HL-60/S4 treated with phorbol 12-myristate 13-acetate at 8.2 ng/mL for 4 days and 3 days (cell line): ENCODE results near the gene MYADML2.
"Not testable (repeated sequence)": the region's sequence is repeated elsewhere in the genome, so short reads cannot be mapped to it uniquely, and the experiment has no call there.

Experiments used
- in situ Hi-C: fragments of 300-500 bp; cut with MboI; formaldehyde crosslinking; loops from 2 replicates; pipeline ENCODE4 v1.15.0; 2022; ENCODE audit warnings: low sequenced_read_pairs

Gene MYADML2, protein sequence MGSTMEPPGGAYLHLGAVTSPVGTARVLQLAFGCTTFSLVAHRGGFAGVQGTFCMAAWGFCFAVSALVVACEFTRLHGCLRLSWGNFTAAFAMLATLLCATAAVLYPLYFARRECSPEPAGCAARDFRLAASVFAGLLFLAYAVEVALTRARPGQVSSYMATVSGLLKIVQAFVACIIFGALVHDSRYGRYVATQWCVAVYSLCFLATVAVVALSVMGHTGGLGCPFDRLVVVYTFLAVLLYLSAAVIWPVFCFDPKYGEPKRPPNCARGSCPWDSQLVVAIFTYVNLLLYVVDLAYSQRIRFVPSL

DNA sequence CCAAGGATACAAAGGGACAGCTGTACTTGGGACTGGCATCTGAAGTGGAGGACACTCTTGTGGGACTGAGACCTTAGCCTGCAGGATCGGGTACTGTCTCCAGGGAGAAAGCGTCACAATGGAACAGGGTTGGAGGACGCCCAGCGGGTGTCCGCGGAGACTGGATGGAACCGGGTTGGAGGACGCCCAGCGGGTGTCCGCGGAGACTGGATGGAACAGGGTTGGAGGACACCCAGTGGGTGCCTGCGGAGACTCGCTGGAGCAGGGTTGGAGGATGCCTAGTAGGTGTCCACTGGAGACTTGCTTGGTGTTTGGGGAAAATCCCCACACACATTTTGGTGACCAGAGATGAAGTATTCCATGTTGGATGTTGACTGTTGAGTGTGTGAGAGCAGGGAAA lies at the start of gene MYADML2:
Gene MYADML2, minus strand, starts transcription at position 45 of the 400 bp plus-strand sequence. CDS start 5,492 bp downstream, outside the sequence.
- in situ Hi-C loops = no loop called here

DNA sequence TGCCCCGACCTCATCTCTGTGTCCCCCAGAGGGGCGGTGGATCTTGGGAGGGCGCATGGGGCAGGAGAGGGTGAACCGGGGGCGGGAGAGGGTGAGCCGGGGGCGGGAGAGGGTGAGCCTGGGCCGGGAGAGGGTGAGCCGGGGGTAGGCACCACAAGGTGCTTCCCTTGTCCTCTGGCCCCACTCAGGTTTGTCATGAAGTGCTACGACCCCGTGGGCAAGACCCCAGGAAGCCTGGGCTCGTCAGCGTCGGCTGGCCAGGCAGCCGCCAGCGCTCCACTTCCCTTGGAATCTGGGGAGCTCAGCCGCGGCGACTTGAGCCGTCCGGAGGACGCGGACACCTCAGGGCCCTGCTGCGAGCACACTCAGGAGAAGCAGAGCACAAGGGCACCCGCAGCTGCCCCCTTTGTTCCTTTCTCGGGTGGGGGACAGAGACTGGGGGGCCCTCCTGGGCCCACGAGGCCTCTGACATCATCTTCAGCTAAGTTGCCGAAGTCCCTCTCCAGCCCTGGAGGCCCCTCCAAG lies 49.3 kb upstream of the MYADML2 start:
- in situ Hi-C loops = no loop called here

DNA sequence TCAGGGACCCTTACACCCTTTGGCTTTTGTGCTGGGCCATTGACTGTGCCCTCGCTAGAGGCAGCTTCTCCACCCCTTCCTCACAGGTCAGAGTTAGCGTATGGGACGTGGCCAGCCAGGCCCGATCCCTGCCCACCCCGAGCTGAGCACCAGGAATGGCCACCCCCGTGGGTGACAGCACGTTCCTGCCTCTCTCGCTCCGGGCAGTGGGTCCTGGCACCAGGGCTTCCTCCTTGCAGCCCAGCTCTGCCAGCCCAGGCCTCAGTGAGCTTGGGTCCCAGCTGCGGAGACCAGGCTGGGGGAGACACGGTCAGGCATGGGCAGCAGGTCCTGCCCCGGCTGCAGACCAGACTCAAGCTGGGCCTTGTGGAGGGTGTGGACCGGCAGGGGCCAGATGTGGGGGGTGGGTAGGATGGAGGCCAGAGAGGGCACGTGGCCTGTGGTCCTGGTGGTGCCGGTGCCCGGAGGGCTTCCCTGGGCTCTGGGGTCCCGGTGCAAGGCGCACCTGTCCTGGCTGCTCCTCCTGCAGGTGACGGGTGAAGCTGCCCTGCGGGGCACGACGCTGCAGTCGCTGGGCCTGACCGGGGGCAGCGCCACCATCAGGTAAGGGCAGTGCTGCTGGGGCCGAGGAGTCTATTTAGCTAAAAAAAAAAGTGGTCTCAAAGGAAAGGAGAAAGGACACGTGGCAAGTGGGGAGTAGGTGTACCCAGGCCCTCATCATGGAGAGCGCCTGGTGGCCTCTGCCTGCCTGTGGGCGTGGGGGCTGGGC lies 48.6 kb upstream of the MYADML2 start:
- in situ Hi-C loops = no loop called here

DNA sequence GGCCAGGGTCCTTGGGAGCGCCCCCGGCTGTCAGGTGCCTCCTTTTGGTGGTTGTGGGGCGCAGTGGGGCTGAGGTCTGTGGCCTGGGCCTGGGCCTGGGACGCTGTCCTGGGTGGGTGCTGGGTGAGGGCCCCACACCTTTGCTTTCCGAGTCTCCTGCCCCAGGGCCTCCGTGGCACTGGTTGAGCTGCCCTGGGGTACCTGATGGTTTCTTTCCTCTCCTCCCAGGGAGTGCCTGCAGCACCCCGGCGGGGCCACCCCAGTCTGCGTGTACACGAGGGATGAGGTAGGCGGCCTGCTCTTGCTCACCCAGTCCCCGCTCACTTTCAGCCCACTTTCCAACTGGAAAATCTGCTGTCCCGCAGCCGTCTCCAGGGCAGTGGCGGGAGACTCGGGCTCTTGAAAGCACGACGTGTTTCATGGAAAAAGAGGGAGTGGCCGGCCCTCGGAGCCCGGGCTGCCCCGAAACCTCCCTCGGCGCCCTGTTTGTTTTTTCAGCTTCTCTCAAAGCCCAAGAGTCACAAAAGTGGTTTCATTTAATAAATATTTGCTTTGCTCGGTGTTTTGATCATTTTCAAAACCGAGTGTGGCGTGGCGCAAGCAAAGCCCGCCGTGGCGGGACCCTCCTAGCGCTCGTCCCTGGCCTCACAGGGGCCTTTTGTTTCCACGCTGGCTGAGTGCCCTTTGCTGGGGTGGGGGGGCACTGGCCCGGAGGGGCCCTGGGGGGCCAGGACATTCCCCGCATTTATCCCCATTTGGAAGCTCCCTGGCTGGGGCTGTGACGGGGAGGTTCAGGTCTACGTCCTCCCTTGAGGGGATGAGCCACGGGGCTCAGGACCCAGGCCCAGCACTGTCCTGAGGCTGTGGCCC lies 47.8 kb upstream of the MYADML2 start:
- in situ Hi-C loops = no loop called here

DNA sequence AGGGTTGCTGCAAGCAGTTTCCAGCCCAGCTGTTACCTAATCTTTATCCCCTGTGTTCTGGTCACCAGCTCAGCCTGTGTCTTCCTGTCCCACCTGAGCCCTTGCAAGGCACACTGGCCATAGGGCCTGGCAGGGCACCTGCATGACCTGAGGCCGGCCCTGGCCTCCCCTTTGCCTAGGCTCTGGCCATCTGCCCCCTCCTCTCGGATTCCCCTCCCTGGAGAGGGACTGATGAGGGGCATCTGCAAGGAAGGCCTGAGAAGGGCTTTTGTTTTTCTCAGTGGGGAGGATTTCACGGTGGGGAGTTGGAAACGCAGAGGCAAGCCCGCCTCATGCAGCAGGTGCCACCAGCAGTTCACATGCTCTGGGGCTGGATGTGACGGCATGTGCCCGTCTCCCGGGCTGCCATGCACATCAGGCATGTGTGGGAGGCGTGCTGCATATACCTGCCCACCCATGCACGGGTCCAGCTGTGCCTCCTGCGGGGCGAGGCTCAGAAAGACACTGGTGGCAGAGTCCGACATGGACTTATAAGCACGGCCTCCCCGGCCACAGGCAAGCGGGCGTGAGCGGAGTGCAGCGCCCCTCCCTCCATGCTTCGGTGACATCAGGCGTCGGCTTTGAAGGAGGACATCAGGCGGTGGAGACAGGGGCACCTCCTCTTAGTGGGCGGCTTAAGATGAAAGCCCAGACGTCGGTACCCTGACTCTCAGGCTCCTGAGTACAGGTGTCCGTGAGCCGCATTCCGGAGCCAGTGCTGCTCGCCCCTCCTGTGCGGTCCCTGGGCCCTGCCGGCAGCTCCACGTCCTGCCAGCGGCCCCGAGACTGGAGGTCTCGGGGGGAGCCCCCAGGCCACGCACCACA lies 46.9 kb upstream of the MYADML2 start:
- in situ Hi-C loops = no loop called here

DNA sequence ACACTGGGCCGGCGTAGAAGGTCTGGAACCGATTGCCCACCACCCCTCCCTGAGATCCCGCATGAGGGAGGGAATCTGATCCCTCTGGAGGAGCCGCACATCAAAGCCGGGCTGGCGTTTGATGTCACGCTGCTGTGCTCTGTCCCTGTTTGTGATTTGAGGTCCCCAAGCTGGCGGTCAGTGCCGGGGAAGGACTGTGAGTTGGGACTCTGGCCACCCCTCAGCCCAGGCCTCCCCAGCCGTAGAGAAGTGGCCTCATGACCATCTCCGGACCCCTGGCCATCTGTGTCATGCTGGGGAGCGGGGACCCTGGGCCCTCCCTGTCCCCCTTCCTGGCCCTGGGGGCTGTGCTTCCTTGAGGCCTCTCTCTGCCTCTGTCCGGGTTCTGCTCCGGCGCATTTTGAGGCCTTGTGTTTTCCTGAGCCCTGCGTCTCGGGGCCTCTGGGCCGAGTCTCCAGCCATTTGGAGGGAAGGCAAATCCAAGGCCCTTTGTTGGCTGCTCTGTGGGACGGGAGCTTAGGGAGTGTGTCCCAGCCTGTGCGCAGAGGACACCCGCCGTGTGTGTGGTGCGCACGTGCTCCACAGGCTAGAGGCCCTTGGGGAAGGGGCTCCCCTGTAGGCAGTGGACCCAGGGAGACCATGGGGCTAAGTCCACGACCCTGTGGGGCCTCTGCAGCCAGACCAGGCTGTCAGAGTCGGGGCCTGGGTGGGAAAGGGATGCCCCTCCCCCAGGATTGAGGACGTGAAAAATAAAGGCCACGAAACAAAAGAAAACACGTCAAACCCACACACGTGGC lies 45.5 kb upstream of the MYADML2 start:
- in situ Hi-C loops = no loop called here

DNA sequence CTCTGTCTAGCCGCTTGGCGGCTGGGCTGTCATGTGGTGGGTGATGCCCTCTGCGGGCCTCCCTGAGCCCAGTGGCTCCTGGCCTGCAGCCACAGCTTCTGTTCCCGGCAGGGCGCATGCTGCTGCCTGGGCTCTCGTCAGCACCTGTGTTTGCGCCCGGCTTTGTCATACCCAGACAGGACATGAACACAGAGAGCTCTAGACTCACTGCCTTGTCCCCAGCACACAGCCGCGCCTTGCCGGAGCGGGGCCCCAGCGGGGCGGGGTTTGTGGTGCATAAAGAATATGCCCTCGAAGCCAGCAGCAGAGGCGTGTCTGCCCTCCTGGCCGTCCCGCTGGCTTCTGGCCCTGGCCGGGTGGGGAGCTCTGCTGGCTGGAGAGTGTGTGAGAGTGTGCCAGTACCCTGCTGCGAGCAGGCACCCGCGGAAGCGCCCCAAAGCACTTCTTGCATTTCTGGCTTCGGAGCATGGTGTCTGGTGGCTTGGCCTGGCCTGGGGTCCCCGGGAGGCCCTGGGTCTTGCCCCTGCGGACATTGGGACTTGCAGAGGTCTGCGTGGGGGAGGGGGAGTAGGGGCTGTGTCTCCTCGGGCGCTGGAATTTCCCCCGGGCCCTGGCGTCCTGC lies 44.8 kb upstream of the MYADML2 start:
- in situ Hi-C loops = no loop called here

DNA sequence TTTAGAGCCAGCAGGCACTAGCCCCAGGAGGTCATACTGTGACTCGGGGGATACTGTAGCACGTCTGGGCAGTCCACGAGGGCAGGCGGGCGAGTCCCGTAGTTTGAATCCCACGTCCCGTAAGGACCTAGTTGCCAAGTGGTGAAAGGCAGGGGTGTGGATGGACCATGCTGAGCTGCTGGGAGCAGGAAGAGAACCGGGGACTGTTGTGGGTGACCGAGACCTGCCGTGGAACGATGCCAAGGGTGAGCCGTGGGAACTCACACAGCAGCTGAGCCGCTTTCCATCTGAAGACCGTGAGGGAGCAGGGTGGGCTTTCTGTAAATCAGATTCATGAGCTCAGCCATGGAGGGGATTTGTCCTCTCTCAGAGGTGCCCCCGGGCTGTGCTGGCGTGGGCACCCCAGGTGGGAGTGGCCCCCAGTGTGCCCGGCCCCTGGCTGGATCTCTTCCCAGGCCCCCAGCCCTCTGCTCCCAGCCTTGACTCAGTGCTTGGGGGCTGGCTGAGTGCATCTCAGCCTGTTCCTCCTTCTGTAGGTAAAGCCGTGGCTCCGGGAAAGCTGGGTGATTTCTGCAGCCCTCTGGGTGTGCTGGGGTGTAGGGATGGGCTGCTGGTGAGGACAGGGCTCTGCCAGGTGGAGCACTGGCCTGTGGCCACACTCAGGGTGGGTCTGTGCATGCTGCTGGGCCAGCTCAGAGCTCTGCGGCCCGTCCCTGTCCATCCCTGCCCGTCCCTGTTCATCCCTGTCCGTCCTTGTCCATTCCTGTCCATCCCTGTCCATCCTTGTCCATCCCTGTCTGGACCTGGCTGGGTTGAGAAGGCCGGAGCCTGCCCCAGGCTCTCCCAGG lies 44.0 kb upstream of the MYADML2 start:
- in situ Hi-C loops = no loop called here

DNA sequence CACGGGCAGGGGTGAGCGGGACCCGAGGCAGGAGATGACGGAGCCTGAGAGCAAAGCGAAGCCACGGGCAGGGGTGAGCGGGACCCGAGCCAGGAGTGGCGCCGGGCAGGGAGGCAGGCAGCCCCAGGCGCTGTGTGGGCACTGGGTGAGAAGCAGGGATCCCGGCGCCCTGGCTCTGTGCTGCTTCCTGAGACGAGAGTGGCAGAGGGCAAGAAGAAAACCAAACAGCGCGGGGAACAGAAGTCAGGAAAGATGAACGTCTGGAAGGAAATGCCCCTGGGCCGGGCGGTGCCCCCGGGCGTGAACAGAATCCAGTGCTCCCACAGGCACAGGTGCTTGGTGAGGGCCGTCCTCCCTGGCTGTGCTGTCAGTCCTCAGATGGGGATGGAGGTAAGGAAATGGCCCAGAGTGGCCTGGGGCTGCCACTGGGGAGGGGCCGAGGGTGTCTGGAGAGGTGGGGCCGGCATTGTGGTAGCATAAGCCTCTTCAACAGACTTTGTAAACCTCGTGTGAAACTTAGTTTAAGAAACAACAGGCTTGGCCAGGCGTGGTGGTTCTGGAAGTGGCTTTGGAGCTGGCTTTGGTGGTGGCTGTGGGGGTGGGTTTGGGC lies 40.2 kb upstream of the MYADML2 start:
- in situ Hi-C loops = no loop called here

DNA sequence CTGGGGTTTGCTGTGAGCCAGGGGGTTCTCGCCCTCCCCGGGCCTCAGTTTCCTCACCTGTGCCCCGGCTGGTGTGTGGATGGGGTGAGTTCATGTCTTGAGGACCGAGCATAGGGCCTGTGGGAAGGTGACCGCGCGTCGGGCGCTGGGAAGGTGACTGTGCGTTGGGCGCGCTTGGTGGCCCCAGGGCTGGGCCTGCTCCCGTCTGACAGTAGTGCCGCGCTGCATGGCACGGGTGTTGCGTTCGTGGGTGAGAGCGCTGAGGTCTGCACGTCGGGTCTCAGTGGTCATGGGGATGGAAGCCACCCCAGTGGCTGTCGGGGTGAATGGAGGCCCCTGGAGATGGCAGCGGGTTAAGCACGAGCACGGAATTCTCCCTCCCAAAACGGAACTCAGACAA lies 39.6 kb upstream of the MYADML2 start:
- in situ Hi-C loops = no loop called here

DNA sequence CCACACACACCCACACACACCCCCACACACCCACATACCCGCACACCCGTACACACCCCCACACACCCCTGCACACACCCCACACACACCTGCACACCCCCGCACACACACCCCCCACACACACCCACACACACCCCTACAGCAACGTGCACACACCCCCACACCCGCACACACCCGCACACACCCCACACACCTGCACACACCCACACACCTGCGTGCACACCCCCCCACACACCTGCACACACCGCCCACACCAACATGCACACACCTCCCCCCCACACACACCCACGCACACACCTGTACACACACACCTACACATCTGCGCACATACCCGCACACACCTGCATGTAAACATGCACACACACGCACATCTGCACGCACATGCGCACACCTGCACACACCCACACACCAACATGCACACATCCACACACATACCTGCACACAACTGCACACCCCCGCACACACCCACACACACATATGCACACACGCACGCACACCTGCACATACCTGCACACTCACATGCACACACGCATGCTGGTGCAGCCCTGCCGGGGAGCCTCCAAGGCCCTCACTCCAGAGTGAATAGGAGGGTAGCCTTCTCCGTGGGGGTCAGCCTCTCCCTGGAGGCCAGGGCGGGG lies 37.9 kb upstream of the MYADML2 start:
- in situ Hi-C loops = no loop called here

DNA sequence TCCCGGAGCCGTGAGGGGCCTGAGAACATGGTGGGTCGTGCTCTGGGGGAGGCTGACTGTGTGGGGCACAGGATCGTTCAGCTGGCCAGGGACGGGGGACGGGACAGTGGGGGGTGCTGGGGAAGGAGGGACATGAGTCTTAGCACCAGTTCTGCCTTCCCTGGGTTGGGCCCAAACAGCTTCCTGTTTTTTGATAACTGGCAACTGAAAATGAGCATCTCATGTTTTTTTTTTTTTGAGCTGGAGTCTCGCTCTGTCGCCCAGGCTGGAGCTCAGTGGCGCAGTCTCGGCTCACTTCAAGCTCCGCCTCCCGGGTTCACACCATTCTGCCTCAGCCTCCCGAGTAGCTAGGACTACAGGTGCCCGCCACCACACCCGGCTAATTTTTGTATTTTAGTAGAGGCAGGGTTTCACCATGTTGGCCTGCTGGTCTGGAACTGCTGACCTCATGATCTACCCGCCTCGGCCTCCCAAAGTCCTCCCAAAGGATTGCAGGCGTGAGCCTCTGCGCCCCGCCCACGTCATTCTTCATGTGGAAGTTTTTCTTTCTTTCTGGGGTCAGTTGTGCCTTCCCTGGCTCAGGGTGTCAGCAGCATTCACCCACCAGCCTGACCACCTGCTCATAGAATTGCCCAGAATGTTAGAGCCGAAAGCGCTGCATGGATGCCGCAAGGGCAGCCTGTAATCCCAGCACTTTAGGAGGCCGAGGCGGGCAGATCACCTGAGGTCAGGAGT lies 36.8 kb upstream of the MYADML2 start:
- in situ Hi-C loops = no loop called here

DNA sequence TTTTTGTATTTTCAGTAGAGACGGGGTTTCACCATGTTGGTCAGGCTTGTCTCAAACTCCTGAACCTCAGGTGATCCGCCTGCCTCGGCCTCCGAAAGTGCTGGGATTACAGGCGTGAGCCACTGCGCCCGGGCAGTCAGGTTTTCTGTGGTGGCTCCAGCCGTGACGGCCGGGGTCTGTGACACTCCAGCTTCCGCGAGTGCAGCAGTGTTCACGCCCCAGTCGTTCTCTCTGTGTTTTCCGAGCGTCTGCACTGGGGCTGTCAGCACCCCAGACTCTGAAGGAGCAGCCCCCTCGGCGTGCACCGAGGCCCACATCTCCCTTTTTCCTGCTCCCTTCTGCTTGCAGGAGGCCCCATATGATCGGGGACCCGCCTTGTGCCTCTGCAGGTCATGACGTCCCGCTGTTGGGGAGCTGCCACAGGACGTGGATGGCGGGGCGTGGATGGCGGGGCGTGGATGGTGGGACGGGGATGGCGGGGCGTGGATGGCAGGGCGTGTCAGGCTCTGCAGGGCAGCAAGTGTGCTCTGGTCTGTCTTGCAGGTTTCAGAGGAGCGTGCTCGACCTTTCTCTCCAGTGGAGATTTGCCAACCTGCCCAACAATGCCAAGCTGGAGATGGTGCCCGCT lies 36.1 kb upstream of the MYADML2 start:
- in situ Hi-C loops = no loop called here

DNA sequence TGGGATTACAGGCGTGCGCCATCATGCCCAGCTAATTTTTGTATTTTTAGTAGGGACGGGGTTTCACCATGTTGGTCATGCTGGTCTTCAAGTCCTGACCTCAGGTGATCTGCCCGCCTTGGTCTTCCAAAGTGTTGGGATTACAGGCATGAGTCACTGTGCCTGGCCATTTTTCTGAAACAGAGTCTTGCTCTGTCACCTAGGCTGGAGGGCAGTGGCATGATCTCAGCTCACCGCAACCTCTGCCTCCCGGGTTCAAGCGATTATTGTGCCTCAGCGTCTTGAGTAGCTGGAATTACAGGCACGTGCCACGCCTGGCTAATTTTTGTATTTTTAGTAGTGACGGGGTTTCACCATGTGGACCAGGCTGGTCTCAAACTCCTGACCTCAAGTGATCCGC lies 34.5 kb upstream of the MYADML2 start:
- in situ Hi-C loops = not testable (repeated sequence)

DNA sequence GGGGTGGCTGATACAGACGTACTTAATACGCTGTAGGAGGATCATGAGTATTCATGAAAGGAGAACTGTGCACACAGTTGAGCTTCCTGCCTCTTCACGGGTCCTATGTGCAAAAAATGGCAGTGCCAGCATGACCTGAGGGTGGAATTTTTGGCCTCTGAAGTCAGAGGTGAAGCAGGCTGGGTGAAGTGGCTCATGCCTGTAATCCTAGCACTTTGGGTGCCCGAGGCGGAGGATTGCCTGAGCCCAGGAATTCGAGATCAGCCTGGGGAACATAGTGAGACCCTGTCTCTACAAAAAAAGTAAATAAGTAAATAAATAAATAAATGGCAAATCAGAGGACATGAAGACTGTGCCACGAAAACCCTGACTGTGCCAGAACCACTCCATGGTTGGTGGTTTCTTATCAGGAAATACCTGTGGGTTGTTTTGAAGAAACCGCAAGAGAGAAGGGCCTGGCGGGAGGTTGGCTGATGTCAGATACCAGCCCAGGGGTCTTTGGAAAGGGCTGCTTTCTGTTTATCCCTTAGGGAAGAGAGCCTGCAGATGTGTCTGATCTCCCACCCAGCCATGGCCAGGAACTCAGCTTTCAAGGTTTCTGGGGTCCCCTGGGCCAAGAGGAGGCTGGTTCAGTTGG lies 33.8 kb upstream of the MYADML2 start:
- in situ Hi-C loops = no loop called here

DNA sequence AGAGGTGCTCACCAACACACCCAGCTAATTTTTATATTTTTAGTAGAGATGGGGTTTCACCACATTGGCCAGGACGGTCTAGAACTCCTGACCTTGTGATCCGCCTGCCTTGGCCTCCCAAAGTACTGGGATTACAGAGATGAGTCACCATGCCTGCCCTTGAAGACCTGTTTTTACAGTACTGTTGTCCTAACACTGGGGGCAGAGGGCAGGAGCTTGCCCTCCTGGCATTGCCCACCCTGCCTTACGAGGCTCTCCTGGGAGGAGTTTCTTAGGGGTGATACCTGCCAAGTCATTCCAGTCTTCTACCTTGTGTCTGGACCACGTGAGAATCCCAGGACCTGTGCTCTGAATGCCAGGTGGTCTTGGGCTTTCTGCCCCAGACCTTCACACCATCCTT lies 33.1 kb upstream of the MYADML2 start:
- in situ Hi-C loops = no loop called here
